Measurements from ENCODE around the gene TYR. TPM values are rescaled to one million over a fixed set of nuclear protein-coding genes. Genes with fewer than 3 reads are reported as not detected.
"Not testable (repeated sequence)": the region's sequence is repeated elsewhere in the genome, so short reads cannot be mapped to it uniquely, and the experiment has no call there.

The TYR gene
- total and polyA plus RNA-seq, 5 donors from 2014 or later = not detected

DNA sequence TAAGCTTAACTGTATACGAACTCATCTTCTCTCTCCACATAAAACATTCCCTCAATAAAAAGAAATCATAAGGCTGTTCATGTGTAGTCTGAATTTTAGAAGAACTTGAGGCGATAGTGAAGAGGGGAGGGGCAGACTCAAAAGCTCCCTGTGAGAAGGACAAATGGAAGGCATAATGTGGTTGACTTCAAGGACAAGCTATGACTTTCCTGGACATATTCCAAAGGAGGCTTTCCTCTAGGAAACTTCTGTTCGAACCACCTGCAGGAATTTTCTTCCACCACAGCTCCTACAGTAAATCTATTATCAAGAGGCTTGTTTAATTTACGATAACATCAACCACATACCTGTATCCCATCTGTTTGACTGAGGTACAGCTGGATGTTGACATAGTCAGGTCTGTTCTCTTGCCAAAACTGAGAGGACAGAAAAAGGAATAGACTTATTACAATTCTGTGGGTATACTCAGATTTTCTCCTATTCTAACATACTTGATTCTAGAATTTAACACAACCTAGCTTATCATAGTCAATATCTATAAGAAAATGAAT, 159.5 kb downstream of the TYR start:
- H3K9me3 ChIP-seq (ENCODE audit: control insufficient read depth in 2 of 2, low read length in 2 of 2); H3K4me1 ChIP-seq (ENCODE audit: control insufficient read depth, insufficient read depth, low read length, poor library complexity, severe bottlenecking); H3K9me3 Mint-ChIP-seq; H3K4me1 Mint-ChIP-seq; H3K27ac Mint-ChIP-seq; H3K36me3 Mint-ChIP-seq; H3K27ac ChIP-seq (ENCODE audit: insufficient read depth, low read length, poor library complexity, severe bottlenecking); H3K27me3 Mint-ChIP-seq; ATAC-seq (ENCODE audit: low read depth in 2 of 2); DNase-seq; H3K27me3 ChIP-seq (ENCODE audit: control insufficient read depth, insufficient read depth, low read length); H3K4me3 ChIP-seq (ENCODE audit: low read depth, low read length); H3K4me3 Mint-ChIP-seq; H3K36me3 ChIP-seq (ENCODE audit: control insufficient read depth, insufficient read depth, low read length): not testable (repeated sequence)

GRCh38 chr11:89338073-89338472, 160.4 kb downstream of the TYR start:
- not testable (repeated sequence) for H3K27ac ChIP-seq (ENCODE audit: insufficient read depth, low read length, poor library complexity, severe bottlenecking); H3K4me3 Mint-ChIP-seq; H3K4me3 ChIP-seq (ENCODE audit: low read depth, low read length); H3K27me3 Mint-ChIP-seq; H3K27ac Mint-ChIP-seq; H3K36me3 ChIP-seq (ENCODE audit: control insufficient read depth, insufficient read depth, low read length); DNase-seq; H3K36me3 Mint-ChIP-seq; H3K4me1 ChIP-seq (ENCODE audit: control insufficient read depth, insufficient read depth, low read length, poor library complexity, severe bottlenecking); H3K27me3 ChIP-seq (ENCODE audit: control insufficient read depth, insufficient read depth, low read length); ATAC-seq (ENCODE audit: low read depth in 2 of 2); H3K9me3 Mint-ChIP-seq; H3K9me3 ChIP-seq (ENCODE audit: control insufficient read depth in 2 of 2, low read length in 2 of 2); H3K4me1 Mint-ChIP-seq

- not testable (repeated sequence) for H3K9me3 Mint-ChIP-seq; DNase-seq; ATAC-seq (ENCODE audit: low read depth in 2 of 2); H3K27ac Mint-ChIP-seq; H3K36me3 ChIP-seq (ENCODE audit: control insufficient read depth, insufficient read depth, low read length); H3K4me1 ChIP-seq (ENCODE audit: control insufficient read depth, insufficient read depth, low read length, poor library complexity, severe bottlenecking); H3K4me3 Mint-ChIP-seq; H3K27me3 Mint-ChIP-seq; H3K4me3 ChIP-seq (ENCODE audit: low read depth, low read length); H3K4me1 Mint-ChIP-seq; H3K36me3 Mint-ChIP-seq; H3K27me3 ChIP-seq (ENCODE audit: control insufficient read depth, insufficient read depth, low read length); H3K9me3 ChIP-seq (ENCODE audit: control insufficient read depth in 2 of 2, low read length in 2 of 2); H3K27ac ChIP-seq (ENCODE audit: insufficient read depth, low read length, poor library complexity, severe bottlenecking)
Measured at GRCh38 chr11:89340450-89340849, 162.8 kb downstream of the TYR start.

- H3K27ac Mint-ChIP-seq; H3K4me1 ChIP-seq (ENCODE audit: control insufficient read depth, insufficient read depth, low read length, poor library complexity, severe bottlenecking); H3K9me3 Mint-ChIP-seq; H3K27me3 ChIP-seq (ENCODE audit: control insufficient read depth, insufficient read depth, low read length); H3K9me3 ChIP-seq (ENCODE audit: control insufficient read depth in 2 of 2, low read length in 2 of 2); H3K4me3 Mint-ChIP-seq; H3K27ac ChIP-seq (ENCODE audit: insufficient read depth, low read length, poor library complexity, severe bottlenecking); DNase-seq; ATAC-seq (ENCODE audit: low read depth in 2 of 2); H3K36me3 Mint-ChIP-seq; H3K4me3 ChIP-seq (ENCODE audit: low read depth, low read length); H3K4me1 Mint-ChIP-seq; H3K27me3 Mint-ChIP-seq; H3K36me3 ChIP-seq (ENCODE audit: control insufficient read depth, insufficient read depth, low read length): not testable (repeated sequence)
Measured at GRCh38 chr11:89342880-89343572, 165.4 kb downstream of the TYR start.

Other genes starting within 250 kb of the TYR start
- gene GRM5, start 111.9 kb upstream of the TYR start, total RNA-seq = not detected
- not detected for gene GRM5, start 111.9 kb upstream of the TYR start, polyA plus RNA-seq

Data from CD4-positive, CD25-positive, alpha-beta regulatory T cell (primary cell).